HG03175 (cell line): Measurements from ENCODE around the gene TBC1D5.

Experiments
- ATAC-seq: cut with Tn5 transposase; IDR thresholded peaks from one replicate; pipeline ENCODE4 v1.9.1; 2021; ENCODE audit warnings: mild to moderate bottlenecking, moderate library complexity; ENCODE audit not compliant: unreplicated experiment

TBC1D5 gene

GRCh38 chr3:17602126-17602525, 140.3 kb downstream of the TBC1D5 start:
- no peak for ATAC-seq

GRCh38 chr3:17592956-17593355, 149.5 kb downstream of the TBC1D5 start:
- ATAC-seq, result no peak

DNA sequence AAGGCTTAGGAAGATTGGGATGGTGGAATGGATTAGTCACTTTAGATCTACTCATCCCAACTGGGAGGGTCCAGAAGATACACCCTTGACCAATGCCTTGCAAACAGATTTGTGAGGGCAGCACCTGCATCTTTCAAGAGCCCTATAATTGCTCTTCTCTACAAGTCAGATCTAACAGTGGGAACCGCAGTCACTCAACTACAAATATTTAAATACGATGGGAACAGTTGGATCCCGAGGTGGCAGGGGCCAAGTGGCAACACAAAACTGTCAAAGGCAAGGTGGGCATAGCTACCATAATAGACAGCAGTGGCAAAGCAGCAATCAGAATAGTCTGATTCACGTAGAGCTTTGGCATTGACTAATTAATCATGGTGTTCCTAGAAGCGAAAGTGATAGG, 152.0 kb downstream of the TBC1D5 start:
- no peak for ATAC-seq

- ATAC-seq, result no peak
Measured at GRCh38 chr3:17589888-17590287, 152.5 kb downstream of the TBC1D5 start.

- ATAC-seq, result no peak
Measured at GRCh38 chr3:17588422-17588821, 154.0 kb downstream of the TBC1D5 start.

- no peak for ATAC-seq
Measured at GRCh38 chr3:17585394-17586325, 156.8 kb downstream of the TBC1D5 start.

- no peak for ATAC-seq
Measured at GRCh38 chr3:17584066-17584465, 158.4 kb downstream of the TBC1D5 start.

GRCh38 chr3:17583530-17583929, 158.9 kb downstream of the TBC1D5 start:
- ATAC-seq, result no peak

DNA sequence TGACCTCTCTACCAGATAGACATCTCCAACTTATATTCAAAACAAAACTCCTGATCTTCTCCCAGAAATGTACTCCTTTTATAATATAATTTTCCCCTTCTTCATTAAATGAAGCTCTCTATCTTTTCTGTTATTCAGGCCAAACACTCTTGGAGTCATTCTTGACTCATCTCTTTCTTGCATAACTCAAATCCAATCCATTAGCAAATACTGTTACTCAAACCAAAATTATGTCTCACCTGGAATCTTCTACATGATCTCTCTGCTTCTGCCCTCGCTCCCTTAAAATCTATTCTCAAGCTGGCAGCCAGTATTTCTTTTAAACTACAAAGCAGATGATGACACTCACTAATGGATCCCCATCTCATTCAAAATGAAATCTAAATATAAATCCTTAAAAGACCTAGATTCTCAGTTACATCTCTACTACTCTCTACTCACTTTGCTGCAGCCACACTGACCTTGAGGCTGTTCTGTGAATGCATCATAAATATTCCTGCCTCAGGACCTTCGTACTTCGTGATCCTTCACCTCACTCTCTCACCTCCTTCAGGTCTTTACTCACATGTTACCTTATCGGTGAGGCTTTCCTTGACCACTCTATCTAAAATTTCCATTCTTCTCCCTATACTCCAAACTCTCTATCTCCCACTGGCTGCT, 160.9 kb downstream of the TBC1D5 start:
- ATAC-seq, result no peak

DNA sequence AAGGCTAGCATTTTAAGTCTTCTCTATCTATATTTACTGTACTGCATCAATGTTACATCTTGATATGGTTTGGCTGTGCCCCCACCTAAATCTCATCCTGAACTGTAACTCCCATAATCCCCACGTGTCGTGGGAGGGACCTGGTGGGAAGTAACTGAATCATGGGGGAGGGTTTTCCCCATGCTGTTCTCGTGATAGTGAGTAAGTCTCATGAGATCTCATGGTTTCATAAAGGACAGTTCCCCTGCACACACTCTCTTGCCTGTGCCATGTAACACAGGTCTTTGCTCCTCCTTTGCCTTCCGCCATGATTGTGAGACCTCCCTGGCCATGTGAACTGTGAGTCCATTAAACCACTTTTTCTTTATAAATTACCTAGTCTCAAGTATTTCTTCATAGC, 161.5 kb downstream of the TBC1D5 start:
- ATAC-seq, result no peak

GRCh38 chr3:17579289-17580031, 163.0 kb downstream of the TBC1D5 start:
- ATAC-seq, result peak; percentile 98

GRCh38 chr3:17577796-17578520, 164.5 kb downstream of the TBC1D5 start:
- no peak for ATAC-seq

- ATAC-seq, result peak; percentile 97
Measured at GRCh38 chr3:17573396-17573795, 169.0 kb downstream of the TBC1D5 start.

DNA sequence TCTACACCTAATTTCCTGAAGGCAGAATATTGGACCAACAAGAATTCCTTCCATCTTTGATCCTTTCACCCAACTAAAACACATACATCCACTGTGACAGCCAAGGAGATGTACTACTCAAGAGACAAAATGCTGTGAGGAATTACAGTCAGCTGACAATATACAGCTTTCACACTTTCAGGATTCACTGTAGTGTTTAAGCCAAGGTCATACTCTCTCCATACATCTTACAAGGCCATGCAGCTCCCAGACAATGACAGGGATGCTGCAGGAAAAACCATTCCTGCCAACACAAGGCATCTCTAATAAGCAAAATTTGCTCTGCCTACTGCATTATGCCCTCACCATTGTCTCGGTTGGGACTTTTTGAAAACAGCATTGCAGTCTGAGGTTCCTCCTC, 170.7 kb downstream of the TBC1D5 start:
- no peak for ATAC-seq

DNA sequence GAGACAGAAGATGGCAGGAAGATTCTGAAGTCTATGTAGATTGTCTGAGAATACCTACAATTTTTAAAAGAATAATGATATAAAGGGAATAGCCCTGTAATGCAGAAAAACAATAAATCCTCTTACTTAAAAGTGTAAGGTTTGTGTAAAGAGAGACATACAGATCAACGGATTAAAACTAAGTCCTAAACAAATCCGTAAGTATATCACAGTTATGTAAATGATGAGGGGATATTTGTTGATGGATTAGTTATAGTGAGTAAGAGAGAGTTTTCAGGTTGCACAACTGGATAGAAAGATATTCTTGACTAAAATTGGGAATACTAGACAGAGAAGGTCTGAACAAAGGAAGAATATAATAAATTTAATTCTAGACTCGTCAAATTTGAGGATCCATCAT, 179.6 kb downstream of the TBC1D5 start:
- ATAC-seq, result no peak

GRCh38 chr3:17558565-17558964, 183.9 kb downstream of the TBC1D5 start:
- no peak for ATAC-seq

- no peak for ATAC-seq
Measured at GRCh38 chr3:17557749-17558463, 184.5 kb downstream of the TBC1D5 start.

- ATAC-seq, result no peak
Measured at GRCh38 chr3:17555525-17555924, 186.9 kb downstream of the TBC1D5 start.

GRCh38 chr3:17554078-17554477, 188.4 kb downstream of the TBC1D5 start:
- no peak for ATAC-seq

DNA sequence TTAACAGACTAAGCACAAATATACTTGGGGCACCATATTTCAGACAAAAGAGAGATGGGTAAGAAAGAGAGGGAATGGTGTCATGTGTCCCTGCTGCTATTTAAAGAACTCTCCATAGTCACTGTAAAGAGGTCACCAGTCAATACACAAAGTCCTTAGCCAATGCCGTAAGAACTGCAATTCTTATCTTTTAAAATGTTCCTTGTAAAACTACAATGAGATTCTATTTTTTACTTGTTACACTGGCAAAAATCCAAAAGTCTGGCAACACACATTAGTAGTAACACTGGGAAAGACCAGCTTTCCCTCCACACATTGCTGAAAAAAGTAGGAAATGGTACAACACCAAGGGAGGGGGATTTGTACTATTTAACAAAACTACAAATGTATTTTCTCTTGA, 189.4 kb downstream of the TBC1D5 start:
- no peak for ATAC-seq
